Heart right ventricle (tissue), 16 donors: ENCODE data around the gene C4orf54. TPM values are rescaled to one million over a fixed set of nuclear protein-coding genes. Genes with fewer than 3 reads are reported as not detected.

Experiments used
- ATAC-seq, 8 donors: fragments of 200-7000 bp; cut with Tn5 transposase; one replicate each; pipeline ENCODE4 v1.9.1; 2020; ENCODE audit warnings: mild to moderate bottlenecking in 8 of 8, moderate library complexity in 8 of 8, moderate number of reproducible peaks in 1 of 8
- DNase-seq, 2 donors: peaks; one replicate each; pipeline ENCODE4 v3.0.0-alpha.2; 2020
- H3K27ac ChIP-seq, 10 donors: fragments of 200-600 bp; sonication (generic) in 2 of 10; one replicate each; pipeline versions ENCODE4 v1.5.0 to v1.8.0; 2020 to 2022; ENCODE audit warnings: mild to moderate bottlenecking in 3 of 10
- H3K27me3 ChIP-seq, 7 donors: fragments of 200-600 bp; one replicate each; pipeline ENCODE4 v1.8.0; 2021 to 2022; ENCODE audit warnings: mild to moderate bottlenecking in 2 of 7
- H3K36me3 ChIP-seq, 9 donors: fragments of 200-600 bp; sonication (generic) in 1 of 9; one replicate each; pipeline versions ENCODE4 v1.5.0 to v1.8.0; 2020 to 2022; ENCODE audit warnings: mild to moderate bottlenecking in 2 of 9
- H3K4me1 ChIP-seq, 9 donors: fragments of 200-600 bp; sonication (generic) in 1 of 9; one replicate each; pipeline versions ENCODE4 v1.5.0 to v1.8.0; 2020 to 2022; ENCODE audit warnings: mild to moderate bottlenecking in 4 of 9
- H3K4me3 ChIP-seq, 10 donors: fragments of 200-600 bp; sonication (generic) in 2 of 10; one replicate each; pipeline versions ENCODE4 v1.5.0 to v1.8.0; 2020 to 2022; ENCODE audit warnings: mild to moderate bottlenecking in 7 of 10, moderate library complexity in 2 of 10
- H3K9me3 ChIP-seq, 11 donors: fragments of 200-600 bp in 10 of 11; sonication (generic) in 2 of 11; one replicate each; pipeline versions ENCODE4 v1.5.0 to v1.8.0; 2013 to 2022; ENCODE audit warnings: mild to moderate bottlenecking in 2 of 11, control low read depth in 1 of 11, moderate library complexity in 1 of 11
- WGBS, 2 donors: extraction: QIAGEN DNeasy Blood & Tissue Kit; methylation state at CpG; one replicate each; pipeline ENCODE4 v1.1.7; 2013; ENCODE audit warnings: inconsistent platforms in 1 of 2; 5-methylcytosine and 5-hydroxymethylcytosine counted together
- intact Hi-C, 10 donors: fragments of 100-400 bp; cut with DNase I; formaldehyde crosslinking; loops; one replicate each; pipeline versions ENCODE4 v1.11.1 to v1.14.2; 2022
- polyA plus RNA-seq, 2 donors: library from polyadenylated mRNA; stranded (reverse); fragments of 200-250 nt; gene quantifications; one replicate each; pipeline ENCODE4 v1.2.3, GENCODE V29; 2013
- total RNA-seq, 10 donors: library from RNA; stranded (reverse); fragmentation: NEBNext Ultra II Directional in 3 of 10; extraction: Animal tissue kit (Norgen Biotek cat#: 25700) in 3 of 10; gene quantifications; one replicate each; pipeline versions ENCODE4 v1.2.1 to v1.2.4, GENCODE V29; 2021 to 2023
- TF ChIP-seq, protein P1 (sequence below), 9 donors: fragments of 200-600 bp; sonication (generic) in 2 of 9; IDR thresholded peaks; one replicate each; pipeline versions ENCODE4 v1.5.0 to v1.8.0; 2021 to 2022; ENCODE audit warnings: antibody characterized with exemption in 9 of 9, mild to moderate bottlenecking in 5 of 9, moderate library complexity in 1 of 9
- donor health status: Arrhythmogenic right ventricular cardiomyopathy.
- donor health status: ischemic (EF 13 %, LVEDD 7.1; RV severe dilation, severe dysfunction).
- donor health status: healthy with polysubstance abuse.
- donor health status: DM: no; HTN: yes; CAD: no.
- donor health status: DM: no; HTN: no; CAD: no.
- donor health status: ischemic (EF 25% LVEDD 6.9; RV normal size, moderate dysfunction).
- donor health status: ischemic (EF 25% LVEDD 5.7; RV mildly dilated, moderate dysfunction).
- donor health status: healthy.
- donor health status: DM: yes; HTN: yes; CAD: no.
- donor health status: Ischemic cardiomyopathy.
- donor health status: ischemic (EF 35%, LVEDD 5.7; RV mildly dilated, moderate dysfunction).
- donor health status: nonischemic (EF 11% LVEDD 7.7; RV severe dilation, severe dysfunction).
- donor health status: DM: yes; HTN: yes; CAD: no.
- donor health status: PGD.
- donor health status: ischemic (EF 29% LVEDD 5.4; RV normal size, mild dysfunction).
- donor health status: nonischemic (EF 23%, LVEDD 6.1; RV moderate dilation, normal function).

The C4orf54 gene
- total and polyA plus RNA-seq, 12 donors: 0.68 to 14.4 (median 1.6) TPM

DNA sequence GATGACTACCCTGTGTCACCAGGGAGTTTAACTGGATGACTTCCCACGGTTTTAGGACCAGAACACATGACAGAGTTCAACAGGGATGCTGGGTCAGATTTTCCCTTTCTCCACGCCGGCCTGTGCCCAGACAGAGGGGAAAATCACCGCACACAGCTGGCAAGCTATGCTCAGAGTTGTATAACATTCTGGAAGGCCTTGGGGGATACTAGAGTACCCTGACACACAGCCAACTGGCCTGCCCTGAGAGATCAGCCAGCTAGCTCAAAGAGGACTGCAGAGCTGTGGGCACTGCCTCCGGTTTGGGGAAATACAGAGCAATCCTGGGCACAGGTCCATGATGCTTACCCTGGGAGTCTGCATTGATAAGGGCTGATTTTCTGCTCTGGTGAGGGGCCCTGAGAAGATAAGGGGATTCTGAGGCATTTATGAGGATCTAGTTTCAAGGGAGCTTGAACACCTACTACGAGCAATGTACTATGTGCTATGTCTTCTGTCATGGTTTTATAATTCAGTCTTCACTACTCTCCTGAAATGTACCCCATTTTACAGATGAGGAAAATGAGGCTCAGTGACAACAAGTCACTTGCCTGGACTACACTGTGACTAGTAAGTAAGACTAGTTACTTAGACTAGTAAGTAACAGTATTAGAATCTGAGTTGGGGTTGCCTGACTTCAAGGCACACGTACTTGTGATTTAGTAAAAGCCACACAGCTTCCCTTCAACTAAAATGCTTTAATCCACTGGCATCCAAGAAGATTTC, 14.7 kb downstream of the C4orf54 start:
- intact Hi-C loops: loop anchor here in 1 of 10 donors (10.0 kb wide), 2 partner anchors 78 to 162 kb away; partner anchors contain the start of gene TRMT10A
- no peaks in the 10 kb centered on the region for H3K9me3 ChIP-seq
- DNase-seq (peak; percentile 68 to 79), ATAC-seq (peak; percentile 91 to 99 (median 96))
- TF ChIP-seq, protein P1, sequence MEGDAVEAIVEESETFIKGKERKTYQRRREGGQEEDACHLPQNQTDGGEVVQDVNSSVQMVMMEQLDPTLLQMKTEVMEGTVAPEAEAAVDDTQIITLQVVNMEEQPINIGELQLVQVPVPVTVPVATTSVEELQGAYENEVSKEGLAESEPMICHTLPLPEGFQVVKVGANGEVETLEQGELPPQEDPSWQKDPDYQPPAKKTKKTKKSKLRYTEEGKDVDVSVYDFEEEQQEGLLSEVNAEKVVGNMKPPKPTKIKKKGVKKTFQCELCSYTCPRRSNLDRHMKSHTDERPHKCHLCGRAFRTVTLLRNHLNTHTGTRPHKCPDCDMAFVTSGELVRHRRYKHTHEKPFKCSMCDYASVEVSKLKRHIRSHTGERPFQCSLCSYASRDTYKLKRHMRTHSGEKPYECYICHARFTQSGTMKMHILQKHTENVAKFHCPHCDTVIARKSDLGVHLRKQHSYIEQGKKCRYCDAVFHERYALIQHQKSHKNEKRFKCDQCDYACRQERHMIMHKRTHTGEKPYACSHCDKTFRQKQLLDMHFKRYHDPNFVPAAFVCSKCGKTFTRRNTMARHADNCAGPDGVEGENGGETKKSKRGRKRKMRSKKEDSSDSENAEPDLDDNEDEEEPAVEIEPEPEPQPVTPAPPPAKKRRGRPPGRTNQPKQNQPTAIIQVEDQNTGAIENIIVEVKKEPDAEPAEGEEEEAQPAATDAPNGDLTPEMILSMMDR (IDR thresholded peaks at IDR 0.05): no peak
- H3K4me3 ChIP-seq: no peak overlapping the region
- peak overlapping the region in 7 of 10 donors; percentile 7 to 72 (median 56) for H3K27ac ChIP-seq
- no peaks in the 10 kb centered on the region for H3K36me3 ChIP-seq
- 28 to 47% methylated on average over 7 of the region's 7 CpGs for WGBS, 2 donors
- no peaks in the 10 kb centered on the region for H3K27me3 ChIP-seq
- H3K4me1 ChIP-seq: peaks cover 0 to 29% (median 13%) of the 10 kb centered on the region in 9 donors

DNA sequence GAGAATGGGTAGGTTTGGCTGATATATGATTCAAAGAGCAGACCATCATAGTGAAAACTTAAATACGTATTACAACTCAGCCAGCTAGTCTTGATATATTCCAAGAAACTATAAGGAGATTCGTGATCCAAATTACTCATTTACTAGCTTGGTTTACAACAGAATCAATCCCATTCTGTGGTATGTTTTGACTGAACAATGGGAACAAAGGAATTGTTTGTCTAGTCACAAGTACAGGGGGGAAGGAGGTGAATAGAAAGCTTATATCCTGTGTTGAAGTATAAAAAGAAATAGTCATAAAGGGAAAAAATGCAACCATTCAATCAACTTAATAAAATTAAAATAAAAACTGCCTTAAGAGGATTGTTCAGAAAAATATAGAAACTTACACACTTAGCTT, 17.0 kb downstream of the C4orf54 start:
- 76 to 79% methylated on average over 2 of the region's 2 CpGs for WGBS, 2 donors
- ATAC-seq (no peak), DNase-seq (no peak)
- H3K27ac ChIP-seq: no peak overlapping the region
- intact Hi-C loops: loop anchor here in 1 of 10 donors (10.0 kb wide), 2 partner anchors 76 to 164 kb away; partner anchors contain the start of gene TRMT10A
- peaks cover 0 to 22% (median 4%) of the 10 kb centered on the region in 9 donors for H3K4me1 ChIP-seq
- H3K9me3 ChIP-seq: no peaks in the 10 kb centered on the region
- TF ChIP-seq, protein P1 (IDR thresholded peaks at IDR 0.05): no peak
- H3K36me3 ChIP-seq: no peaks in the 10 kb centered on the region
- no peak overlapping the region for H3K4me3 ChIP-seq
- H3K27me3 ChIP-seq: no peaks in the 10 kb centered on the region

DNA sequence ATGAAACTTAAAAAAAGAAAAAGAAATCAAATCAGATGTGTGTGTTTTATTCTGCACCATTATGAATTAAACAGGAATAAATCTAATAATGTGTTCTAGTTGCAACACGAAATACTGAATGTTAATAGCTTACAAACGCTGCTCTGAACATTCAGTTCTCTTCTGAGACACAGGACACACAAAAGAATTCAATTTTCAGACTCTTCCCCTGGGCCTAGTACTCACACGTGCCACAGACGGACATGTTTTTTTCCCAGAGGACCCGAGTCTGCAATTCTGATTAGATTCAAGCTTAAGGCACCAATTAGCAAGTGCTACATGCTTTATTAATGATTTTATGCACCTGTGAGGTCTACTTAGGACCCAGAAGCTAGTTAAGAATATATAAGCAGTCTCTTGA, 20.5 kb downstream of the C4orf54 start:
- TF ChIP-seq, protein P1 (IDR thresholded peaks at IDR 0.05): no peak
- Histone ChIP-seq H3K9me3 (peaks cover 0 to 5% (median 0%) of the 10 kb centered on the region in 11 donors), H3K36me3 (no peaks in the 10 kb centered on the region), H3K27ac (no peak overlapping the region), H3K27me3 (no peaks in the 10 kb centered on the region), H3K4me3 (no peak overlapping the region), H3K4me1 (peaks cover 0 to 1% (median 0%) of the 10 kb centered on the region in 9 donors)
- WGBS, 2 donors: 46 to 57% methylated on average over 5 of the region's 5 CpGs
- no peak for DNase-seq
- intact Hi-C loops: no loop called here
- ATAC-seq: no peak

DNA sequence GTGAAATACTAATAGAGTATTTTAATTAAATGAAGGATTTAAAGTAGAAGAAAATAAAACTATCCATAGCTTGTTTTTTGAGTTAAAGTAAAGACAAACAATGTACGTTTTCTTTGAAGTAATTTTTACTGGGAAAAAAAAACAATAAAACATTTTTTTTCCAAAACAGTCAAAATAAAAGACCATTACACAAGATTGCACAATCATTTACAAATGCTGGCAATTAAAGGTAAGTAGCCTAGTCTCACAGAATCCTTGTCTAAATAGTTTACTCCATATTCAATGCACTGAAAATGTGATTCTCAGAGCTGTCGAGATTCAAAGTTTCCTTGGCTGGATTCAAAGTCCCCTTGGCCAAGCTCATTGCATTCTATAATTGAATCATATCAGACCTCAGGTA, 21.2 kb downstream of the C4orf54 start:
- H3K4me3 ChIP-seq: no peak overlapping the region
- 85 to 90% methylated on average over 2 of the region's 2 CpGs for WGBS, 2 donors
- H3K36me3 ChIP-seq: no peaks in the 10 kb centered on the region
- TF ChIP-seq, protein P1 (IDR thresholded peaks at IDR 0.05): no peak
- H3K9me3 ChIP-seq: peaks cover 0 to 5% (median 0%) of the 10 kb centered on the region in 11 donors
- ATAC-seq (no peak), DNase-seq (no peak)
- intact Hi-C loops: no loop called here
- no peak overlapping the region for H3K27ac ChIP-seq
- no peaks in the 10 kb centered on the region for H3K27me3 ChIP-seq
- no peaks in the 10 kb centered on the region for H3K4me1 ChIP-seq
